Measurements from ENCODE around the gene ATG4C.
"Not testable (repeated sequence)": the region's sequence is repeated elsewhere in the genome, so short reads cannot be mapped to it uniquely, and the experiment has no call there.

The ATG4C gene

GRCh38 chr1:62746086-62746808 is 37.7 kb upstream of the ATG4C start:
- Histone ChIP-seq H3K27ac (ENCODE audit: poor library complexity, severe bottlenecking) (no peak overlapping the region), H3K4me3 (ENCODE audit: severe bottlenecking) (no peak overlapping the region), H3K4me1 (ENCODE audit: insufficient read depth, poor library complexity, severe bottlenecking) (no peaks in the 10 kb centered on the region), H3K36me3 (ENCODE audit: low read depth) (no peaks in the 10 kb centered on the region), H3K9me3 (ENCODE audit: severe bottlenecking) (peaks cover 2% of the 10 kb centered on the region), H3K27me3 (ENCODE audit: insufficient read depth, poor library complexity, severe bottlenecking) (no peaks in the 10 kb centered on the region)
- no peak for DNase-seq (ENCODE audit: low spot score)
- no peak for ATAC-seq (ENCODE audit: low read depth)
- peak; percentile 88 for TF ChIP-seq CTCF (IDR thresholded peaks at IDR 0.05; ENCODE audit: poor library complexity, severe bottlenecking)

- no peaks in the 10 kb centered on the region for H3K4me1 ChIP-seq (ENCODE audit: insufficient read depth, poor library complexity, severe bottlenecking)
- H3K27me3 ChIP-seq (ENCODE audit: insufficient read depth, poor library complexity, severe bottlenecking) = no peaks in the 10 kb centered on the region
- ATAC-seq (ENCODE audit: low read depth) (no peak), DNase-seq (ENCODE audit: low spot score) (no peak)
- no peak overlapping the region for H3K4me3 ChIP-seq (ENCODE audit: severe bottlenecking)
- peak; percentile 63 for TF ChIP-seq CTCF (IDR thresholded peaks at IDR 0.05; ENCODE audit: poor library complexity, severe bottlenecking)
- H3K36me3 ChIP-seq (ENCODE audit: low read depth) = no peaks in the 10 kb centered on the region
- peaks cover 2% of the 10 kb centered on the region for H3K9me3 ChIP-seq (ENCODE audit: severe bottlenecking)
- H3K27ac ChIP-seq (ENCODE audit: poor library complexity, severe bottlenecking) = no peak overlapping the region
Measured at GRCh38 chr1:62746809-62747138, 37.2 kb upstream of the ATG4C start.

GRCh38 chr1:62753031-62753965 is 30.6 kb upstream of the ATG4C start:
- TF ChIP-seq CTCF (IDR thresholded peaks at IDR 0.05; ENCODE audit: poor library complexity, severe bottlenecking) = no peak
- Histone ChIP-seq H3K4me1 (ENCODE audit: insufficient read depth, poor library complexity, severe bottlenecking) (no peaks in the 10 kb centered on the region), H3K4me3 (ENCODE audit: severe bottlenecking) (no peak overlapping the region), H3K27me3 (ENCODE audit: insufficient read depth, poor library complexity, severe bottlenecking) (no peaks in the 10 kb centered on the region), H3K9me3 (ENCODE audit: severe bottlenecking) (no peaks in the 10 kb centered on the region), H3K27ac (ENCODE audit: poor library complexity, severe bottlenecking) (no peak overlapping the region), H3K36me3 (ENCODE audit: low read depth) (no peaks in the 10 kb centered on the region)
- DNase-seq (ENCODE audit: low spot score) = peak; percentile 58
- no peak for ATAC-seq (ENCODE audit: low read depth)

GRCh38 chr1:62754938-62755337 is 29.0 kb upstream of the ATG4C start:
- H3K4me3 ChIP-seq (ENCODE audit: severe bottlenecking); H3K4me1 ChIP-seq (ENCODE audit: insufficient read depth, poor library complexity, severe bottlenecking); DNase-seq (ENCODE audit: low spot score); H3K27ac ChIP-seq (ENCODE audit: poor library complexity, severe bottlenecking); H3K9me3 ChIP-seq (ENCODE audit: severe bottlenecking); ATAC-seq (ENCODE audit: low read depth); H3K36me3 ChIP-seq (ENCODE audit: low read depth); H3K27me3 ChIP-seq (ENCODE audit: insufficient read depth, poor library complexity, severe bottlenecking): not testable (repeated sequence)

- not testable (repeated sequence) for ATAC-seq (ENCODE audit: low read depth); H3K9me3 ChIP-seq (ENCODE audit: severe bottlenecking); H3K36me3 ChIP-seq (ENCODE audit: low read depth); DNase-seq (ENCODE audit: low spot score); H3K27me3 ChIP-seq (ENCODE audit: insufficient read depth, poor library complexity, severe bottlenecking); H3K4me3 ChIP-seq (ENCODE audit: severe bottlenecking); H3K4me1 ChIP-seq (ENCODE audit: insufficient read depth, poor library complexity, severe bottlenecking); H3K27ac ChIP-seq (ENCODE audit: poor library complexity, severe bottlenecking)
Measured at GRCh38 chr1:62756255-62756884, 27.6 kb upstream of the ATG4C start.

- DNase-seq (ENCODE audit: low spot score); ATAC-seq (ENCODE audit: low read depth); H3K27me3 ChIP-seq (ENCODE audit: insufficient read depth, poor library complexity, severe bottlenecking); H3K27ac ChIP-seq (ENCODE audit: poor library complexity, severe bottlenecking); H3K4me3 ChIP-seq (ENCODE audit: severe bottlenecking); H3K36me3 ChIP-seq (ENCODE audit: low read depth); H3K4me1 ChIP-seq (ENCODE audit: insufficient read depth, poor library complexity, severe bottlenecking); H3K9me3 ChIP-seq (ENCODE audit: severe bottlenecking): not testable (repeated sequence)
Measured at GRCh38 chr1:62759232-62759875, 24.6 kb upstream of the ATG4C start.

- not testable (repeated sequence) for ATAC-seq (ENCODE audit: low read depth); H3K36me3 ChIP-seq (ENCODE audit: low read depth); H3K27ac ChIP-seq (ENCODE audit: poor library complexity, severe bottlenecking); DNase-seq (ENCODE audit: low spot score); H3K4me1 ChIP-seq (ENCODE audit: insufficient read depth, poor library complexity, severe bottlenecking); H3K27me3 ChIP-seq (ENCODE audit: insufficient read depth, poor library complexity, severe bottlenecking); H3K9me3 ChIP-seq (ENCODE audit: severe bottlenecking); H3K4me3 ChIP-seq (ENCODE audit: severe bottlenecking)
Measured at GRCh38 chr1:62760021-62760782, 23.7 kb upstream of the ATG4C start.

Measured in RWPE2 (cell line).